HepG2 (cell line): ENCODE measurements around the gene STIM2. TPM values are rescaled to one million over a fixed set of nuclear protein-coding genes. Genes with fewer than 3 reads are reported as not detected.

Experiments
- ATAC-seq: fragments of 200-7000 bp; cut with Tn5 transposase; 3 replicates; pipeline ENCODE4 v1.9.1; 2020; ENCODE audit warnings: mild to moderate bottlenecking, moderate library complexity
- BruUV-seq: library from RNA; stranded (reverse); fragments of 400-500 nt; replicated peaks from 2 replicates; lab custom pipeline; 2021; lab: Mats Ljungman, UMichigan
- CTCF ChIA-PET: fragments of 300-600 bp; formaldehyde crosslinking; extraction: SDS; loops from one replicate; lab custom pipeline; 2021; ENCODE audit warnings: low total read pairs, inconsistent platforms, low intra/inter-chr PET ratio; lab: Yijun Ruan, JAX
- POLR2A ChIA-PET: fragments of 350-600 bp; sonication (Branson Sonifier 250); formaldehyde crosslinking; loops from one replicate; lab custom pipeline; 2020; ENCODE audit warnings: antibody characterized with exemption, inconsistent platforms; lab: Yijun Ruan, JAX
- DNase-seq: peaks from one replicate; pipeline ENCODE4 v3.0.0-alpha.2; 2015; ENCODE audit warnings: low spot score
- FAIRE-seq: peaks from 3 replicates; lab custom pipeline; 2011; peaks lifted over from hg19 to GRCh38; lab: Jason Lieb, UNC
- H2AFZ ChIP-seq: one replicate; pipeline ENCODE4 v1.6.1; 2011; ENCODE audit warnings: low read length, inconsistent platforms
- H3K27ac ChIP-seq: fragments of 300-600 bp; 3 replicates; pipeline ENCODE4 v1.8.0; 2011; ENCODE audit warnings: mixed run types, mild to moderate bottlenecking, mixed read lengths, low read length, inconsistent platforms; ENCODE audit not compliant: insufficient read depth; ENCODE audit errors: extremely low read length
- H3K27me3 ChIP-seq, 2 experiments: fragments of 200-600 bp in 1 of 2; 2 replicates in 1 of 2; 3 replicates in 1 of 2; pipeline versions ENCODE4 v1.6.0 to v1.8.0; 2011; ENCODE audit warnings: low read length in 2 of 2, mild to moderate bottlenecking in 2 of 2, moderate library complexity in 2 of 2, inconsistent platforms in 1 of 2; ENCODE audit not compliant: insufficient read depth in 2 of 2, control insufficient read depth in 1 of 2
- H3K36me3 ChIP-seq, 2 experiments: fragments of 200-600 bp in 1 of 2; replicated peaks in 1 of 2; 2 replicates in 1 of 2; 3 replicates in 1 of 2; pipeline versions ENCODE4 v1.5.1 to v1.8.0; 2011; ENCODE audit warnings: low read length in 2 of 2, inconsistent platforms in 1 of 2; ENCODE audit not compliant: insufficient read depth in 2 of 2, control insufficient read depth in 1 of 2
- H3K4me1 ChIP-seq: 2 replicates; pipeline ENCODE4 v1.5.1; 2012; ENCODE audit warnings: low read length, inconsistent platforms; ENCODE audit not compliant: insufficient read depth
- H3K4me2 ChIP-seq: 2 replicates; pipeline ENCODE4 v1.6.0; 2011; ENCODE audit warnings: low read depth, low read length, inconsistent platforms
- H3K4me3 ChIP-seq, 3 experiments: fragments of 200-600 bp in 1 of 3; sonication (generic), shearing (Covaris generic) in 1 of 3; replicated peaks in 1 of 3; 2 replicates each; pipeline ENCODE4 v1.5.1; 2011 to 2016; ENCODE audit warnings: low read length in 3 of 3, inconsistent platforms in 2 of 3, low read depth in 2 of 3, mild to moderate bottlenecking in 2 of 3, control low read depth in 1 of 3, mixed read lengths in 1 of 3; ENCODE audit not compliant: insufficient read depth in 1 of 3
- H3K79me2 ChIP-seq: one replicate; pipeline ENCODE4 v1.6.1; 2011; ENCODE audit warnings: low read length, inconsistent platforms; ENCODE audit not compliant: insufficient read depth
- H3K9ac ChIP-seq: 2 replicates; pipeline ENCODE4 v1.6.0; 2011; ENCODE audit warnings: mild to moderate bottlenecking, low read depth, low read length, inconsistent platforms; ENCODE audit not compliant: insufficient read depth
- H3K9me3 ChIP-seq: 2 replicates; pipeline ENCODE4 v1.5.1; 2012; ENCODE audit warnings: mild to moderate bottlenecking, low read length
- H4K20me1 ChIP-seq: 2 replicates; pipeline ENCODE4 v1.6.0; 2011; ENCODE audit warnings: inconsistent platforms, mild to moderate bottlenecking, low read length, moderate library complexity; ENCODE audit not compliant: insufficient read depth
- ATF7-NPFF ChIP-seq: sonication (generic); formaldehyde crosslinking; IDR thresholded peaks from 2 replicates; pipeline ENCODE4 v1.8.1; 2023; ENCODE audit warnings: mild to moderate bottlenecking, low read depth, missing genetic modification reagents, moderate library complexity
- CHD4 ChIP-seq: fragments of 200-600 bp; sonication (generic); IDR thresholded peaks from 2 replicates; pipeline ENCODE4 v1.7.0; 2017; ENCODE audit warnings: mild to moderate bottlenecking, low read length, borderline replicate concordance
- HCFC1 ChIP-seq: fragments of 150-350 bp; IDR thresholded peaks from 2 replicates; pipeline ENCODE4 v1.6.1; 2014; ENCODE audit warnings: low read depth, low read length
- NCOA1 ChIP-seq: sonication (generic); formaldehyde crosslinking; IDR thresholded peaks from 2 replicates; pipeline ENCODE4 v1.9.0; 2021; ENCODE audit warnings: missing genetic modification reagents
- PAX8 ChIP-seq: sonication (generic); formaldehyde crosslinking; IDR thresholded peaks from 2 replicates; pipeline ENCODE4 v1.8.0; 2022; ENCODE audit warnings: mild to moderate bottlenecking, missing genetic modification reagents, borderline replicate concordance
- REPIN1 ChIP-seq: sonication (generic); formaldehyde crosslinking; IDR thresholded peaks from 2 replicates; pipeline ENCODE4 v1.8.0; 2022; ENCODE audit warnings: missing genetic modification reagents, low read depth, mild to moderate bottlenecking, borderline replicate concordance
- WGBS: methylation state at CpG from one replicate; pipeline ENCODE4 v1.1.6; 2017; ENCODE audit warnings: low lambda C conversion rate; 5-methylcytosine and 5-hydroxymethylcytosine counted together
- in situ Hi-C: cut with HindIII; loops from 2 replicates; pipeline ENCODE4 v1.10.0; 2017; ENCODE audit warnings: low pct_unique_long_range_greater_than_20kb; ENCODE audit not compliant: extremely low pct_ligation_motif_present
- intact Hi-C: fragments of 100-400 bp; cut with micrococcal nuclease; formaldehyde crosslinking; loops from one replicate; pipeline ENCODE4 v1.10.0; 2022; ENCODE audit not compliant: unreplicated experiment
- polyA plus RNA-seq, 8 experiments: library from polyadenylated mRNA; depleted of rRNA in 3 of 8; stranded (reverse) in 7 of 8; unstranded in 1 of 8; fragments of >200 nt; fragmentation: Illumina TruSeq in 4 of 8; extraction: Trizol in 4 of 8; gene quantifications; 2 replicates each; pipeline versions ENCODE4 v1.2.1 to v1.2.3, GENCODE V29; 2011 to 2016; ENCODE audit warnings: low read depth in 4 of 8, missing spikeins in 1 of 8, mixed read lengths in 1 of 8; ENCODE audit not compliant: insufficient read depth in 1 of 8
- total RNA-seq, 5 experiments: library from RNA; depleted of rRNA; stranded (reverse); fragments of >200 nt; fragmentation: Illumina TruSeq; extraction: Trizol; gene quantifications; 2 replicates each; pipeline ENCODE4 v1.2.3, GENCODE V29; 2016; ENCODE audit warnings: low read depth in 1 of 5
- TF ChIP-seq, protein P1 (sequence below): sonication (generic); formaldehyde crosslinking; IDR thresholded peaks from 2 replicates; pipeline ENCODE4 v1.4.0; 2020; ENCODE audit warnings: mild to moderate bottlenecking, missing genetic modification reagents
- TF ChIP-seq, protein P2 (sequence below): sonication (generic); formaldehyde crosslinking; IDR thresholded peaks from 2 replicates; pipeline ENCODE4 v1.8.0; 2022; ENCODE audit warnings: mild to moderate bottlenecking, missing genetic modification reagents
- TF ChIP-seq, protein P3 (sequence below): sonication (generic); formaldehyde crosslinking; IDR thresholded peaks from 2 replicates; pipeline ENCODE4 v1.5.1; 2020; ENCODE audit warnings: missing genetic modification reagents, mild to moderate bottlenecking, borderline replicate concordance

The STIM2 gene
- total and polyA plus RNA-seq, 2 of the 13 experiments (the other 11 are each of a cell fraction or from before 2014, with no cell fraction given) = 19.3 to 19.4 TPM

DNA sequence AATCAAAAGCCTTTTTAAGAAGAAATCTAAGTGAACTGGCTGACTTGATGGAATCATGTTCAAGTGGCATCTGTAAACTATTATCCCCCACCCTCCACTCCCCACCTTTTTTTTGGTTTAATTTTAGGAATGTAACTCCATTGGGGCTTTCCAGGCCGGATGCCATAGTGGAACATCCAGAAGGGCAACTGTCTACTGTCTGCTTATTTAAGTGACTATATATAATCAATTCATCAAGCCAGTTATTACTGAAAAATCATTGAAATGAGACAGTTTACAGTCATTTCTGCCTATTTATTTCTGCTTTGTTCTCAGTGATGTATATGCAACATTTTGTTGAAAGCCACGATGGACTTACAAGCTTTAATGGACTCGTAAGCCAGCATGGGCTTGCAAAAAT lies 162.3 kb downstream of the STIM2 start:
- no peaks in the 10 kb centered on the region for H3K9me3 ChIP-seq
- no peak for ATAC-seq
- H3K4me3 ChIP-seq = no peak overlapping the region
- no peaks in the 10 kb centered on the region for H3K79me2 ChIP-seq
- H3K27me3 ChIP-seq = no peaks in the 10 kb centered on the region
- ChIA-PET CTCF (no interaction called here), POLR2A (no interaction called here)
- in situ Hi-C loops (loop anchor here (25.0 kb wide), 1 partner anchor 236 kb away; no protein-coding TSS in a partner anchor), intact Hi-C loops (no loop called here)
- peaks cover 0 to 3% of the 10 kb centered on the region in 2 experiments; a peak in 1 of 5 replicates for H3K36me3 ChIP-seq
- WGBS = 97% methylated on average over 3 of the region's 3 CpGs
- H4K20me1 ChIP-seq = no peaks in the 10 kb centered on the region
- H3K4me1 ChIP-seq = no peaks in the 10 kb centered on the region
- no peak for FAIRE-seq
- no TSS peak for BruUV-seq
- no peak overlapping the region for H3K4me2 ChIP-seq
- H3K27ac ChIP-seq = no peak overlapping the region
- H2AFZ ChIP-seq = no peak overlapping the region
- H3K9ac ChIP-seq = no peak overlapping the region
- DNase-seq = no peak
- TF ChIP-seq HCFC1 (no peak), CHD4 (no peak), NCOA1 (CRISPR knock-in tag) (no peak), REPIN1 (no peak), ATF7-NPFF (CRISPR knock-in tag) (no peak), PAX8 (CRISPR knock-in tag) (no peak)
- TF ChIP-seq, protein P1, sequence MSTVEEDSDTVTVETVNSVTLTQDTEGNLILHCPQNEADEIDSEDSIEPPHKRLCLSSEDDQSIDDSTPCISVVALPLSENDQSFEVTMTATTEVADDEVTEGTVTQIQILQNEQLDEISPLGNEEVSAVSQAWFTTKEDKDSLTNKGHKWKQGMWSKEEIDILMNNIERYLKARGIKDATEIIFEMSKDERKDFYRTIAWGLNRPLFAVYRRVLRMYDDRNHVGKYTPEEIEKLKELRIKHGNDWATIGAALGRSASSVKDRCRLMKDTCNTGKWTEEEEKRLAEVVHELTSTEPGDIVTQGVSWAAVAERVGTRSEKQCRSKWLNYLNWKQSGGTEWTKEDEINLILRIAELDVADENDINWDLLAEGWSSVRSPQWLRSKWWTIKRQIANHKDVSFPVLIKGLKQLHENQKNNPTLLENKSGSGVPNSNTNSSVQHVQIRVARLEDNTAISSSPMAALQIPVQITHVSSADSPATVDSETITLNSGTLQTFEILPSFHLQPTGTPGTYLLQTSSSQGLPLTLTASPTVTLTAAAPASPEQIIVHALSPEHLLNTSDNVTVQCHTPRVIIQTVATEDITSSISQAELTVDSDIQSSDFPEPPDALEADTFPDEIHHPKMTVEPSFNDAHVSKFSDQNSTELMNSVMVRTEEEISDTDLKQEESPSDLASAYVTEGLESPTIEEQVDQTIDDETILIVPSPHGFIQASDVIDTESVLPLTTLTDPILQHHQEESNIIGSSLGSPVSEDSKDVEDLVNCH (CRISPR knock-in tag) = no peak
- TF ChIP-seq, protein P2, sequence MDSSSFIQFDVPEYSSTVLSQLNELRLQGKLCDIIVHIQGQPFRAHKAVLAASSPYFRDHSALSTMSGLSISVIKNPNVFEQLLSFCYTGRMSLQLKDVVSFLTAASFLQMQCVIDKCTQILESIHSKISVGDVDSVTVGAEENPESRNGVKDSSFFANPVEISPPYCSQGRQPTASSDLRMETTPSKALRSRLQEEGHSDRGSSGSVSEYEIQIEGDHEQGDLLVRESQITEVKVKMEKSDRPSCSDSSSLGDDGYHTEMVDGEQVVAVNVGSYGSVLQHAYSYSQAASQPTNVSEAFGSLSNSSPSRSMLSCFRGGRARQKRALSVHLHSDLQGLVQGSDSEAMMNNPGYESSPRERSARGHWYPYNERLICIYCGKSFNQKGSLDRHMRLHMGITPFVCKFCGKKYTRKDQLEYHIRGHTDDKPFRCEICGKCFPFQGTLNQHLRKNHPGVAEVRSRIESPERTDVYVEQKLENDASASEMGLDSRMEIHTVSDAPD (CRISPR knock-in tag) = no peak
- TF ChIP-seq, protein P3, sequence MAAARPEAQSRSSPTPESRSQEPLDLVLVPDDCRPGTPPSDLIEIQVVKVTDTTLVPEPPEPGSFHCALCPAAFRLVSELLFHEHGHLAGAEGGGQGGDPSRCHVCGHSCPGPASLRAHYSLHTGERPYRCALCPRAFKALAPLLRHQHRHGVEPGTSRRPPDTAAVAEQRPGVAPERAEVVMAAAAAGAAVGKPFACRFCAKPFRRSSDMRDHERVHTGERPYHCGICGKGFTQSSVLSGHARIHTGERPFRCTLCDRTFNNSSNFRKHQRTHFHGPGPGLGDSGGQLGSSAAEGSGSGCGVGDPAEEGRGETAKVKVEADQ = no peak
